Measurements from ENCODE around the gene TLE4.
"Not testable (repeated sequence)": the region's sequence is repeated elsewhere in the genome, so short reads cannot be mapped to it uniquely, and the experiment has no call there.

The TLE4 gene

GRCh38 chr9:79571309-79572031 is at the start of gene TLE4:
Gene TLE4 (plus strand): TSS chr9:79571965. CDS start chr9:79572791, 826 bp downstream.
- DNase-seq (ENCODE audit: low read depth), result peak; percentile 100

- no peak for DNase-seq (ENCODE audit: low read depth)
These were observed 49.0 kb upstream of the TLE4 start for GRCh38 chr9:79522793-79523192.

GRCh38 chr9:79524266-79524665 is 47.5 kb upstream of the TLE4 start:
- peak; percentile 41 for DNase-seq (ENCODE audit: low read depth)

GRCh38 chr9:79526149-79526672 is 45.6 kb upstream of the TLE4 start:
- no peak for DNase-seq (ENCODE audit: low read depth)

GRCh38 chr9:79535534-79535933 is 36.2 kb upstream of the TLE4 start:
- DNase-seq (ENCODE audit: low read depth), result no peak

GRCh38 chr9:79537838-79538237 is 33.9 kb upstream of the TLE4 start:
- no peak for DNase-seq (ENCODE audit: low read depth)

- no peak for DNase-seq (ENCODE audit: low read depth)
These were observed 28.8 kb upstream of the TLE4 start for GRCh38 chr9:79542735-79543620.

- DNase-seq (ENCODE audit: low read depth), result not testable (repeated sequence)
These were observed 27.4 kb upstream of the TLE4 start for GRCh38 chr9:79544375-79544774.

GRCh38 chr9:79551586-79551985 is 20.2 kb upstream of the TLE4 start:
- DNase-seq (ENCODE audit: low read depth), result no peak

GRCh38 chr9:79551994-79552393 is 19.8 kb upstream of the TLE4 start:
- no peak for DNase-seq (ENCODE audit: low read depth)

GRCh38 chr9:79555474-79556089 is 16.2 kb upstream of the TLE4 start:
- DNase-seq (ENCODE audit: low read depth), result no peak

- DNase-seq (ENCODE audit: low read depth), result no peak
These were observed 12.1 kb upstream of the TLE4 start for GRCh38 chr9:79559495-79560181.

GRCh38 chr9:79562749-79563386 is 8.9 kb upstream of the TLE4 start:
- peak; percentile 30 for DNase-seq (ENCODE audit: low read depth)

GRCh38 chr9:79564105-79564504 is 7.7 kb upstream of the TLE4 start:
- no peak for DNase-seq (ENCODE audit: low read depth)

- DNase-seq (ENCODE audit: low read depth), result peak; percentile 51
These were observed 6.5 kb upstream of the TLE4 start for GRCh38 chr9:79565245-79565644.

- peak; percentile 21 for DNase-seq (ENCODE audit: low read depth)
These were observed 4.1 kb upstream of the TLE4 start for GRCh38 chr9:79567671-79568098.

- no peak for DNase-seq (ENCODE audit: low read depth)
These were observed 3.2 kb upstream of the TLE4 start for GRCh38 chr9:79568337-79569101.

- no peak for DNase-seq (ENCODE audit: low read depth)
These were observed 1.8 kb upstream of the TLE4 start for GRCh38 chr9:79569814-79570447.

GRCh38 chr9:79570448-79571308 is 1.1 kb upstream of the TLE4 start:
- peak; percentile 80 for DNase-seq (ENCODE audit: low read depth)
